Adrenal gland (tissue), 5 donors: ENCODE results near the gene SINHCAF.

Experiments used
- CTCF ChIP-seq, 6 experiments: fragments of 450-650 bp in 4 of 6; fragments of 200-600 bp in 2 of 6; sonication (generic) in 1 of 6; IDR thresholded peaks; 1 replicate in 5 of 6; 2 replicates in 1 of 6; pipeline versions ENCODE4 v1.5.1 to v1.8.0; 2016 to 2021; ENCODE audit warnings: antibody characterized with exemption in 6 of 6, mild to moderate bottlenecking in 2 of 6, moderate library complexity in 1 of 6
- POLR2A ChIP-seq, 2 donors: fragments of 450-650 bp; IDR thresholded peaks; one replicate each; pipeline ENCODE4 v1.6.1; 2017; ENCODE audit warnings: antibody characterized with exemption in 2 of 2, mild to moderate bottlenecking in 2 of 2, moderate library complexity in 1 of 2
- donor health status: DM: no; HTN: no; CAD: no.

- TF ChIP-seq POLR2A (IDR thresholded peaks at IDR 0.05) (no peak), CTCF (IDR thresholded peaks at IDR 0.05) (no peak)
Measured at GRCh38 chr12:31300783-31301182, 25.2 kb downstream of the SINHCAF start.
